CD4-positive, alpha-beta T cell (primary cell): ENCODE data around the gene HOXB3. TPM values are rescaled to one million over a fixed set of nuclear protein-coding genes. Genes with fewer than 3 reads are reported as not detected.

Experiments
- ATAC-seq: fragments of 200-7000 bp; cut with Tn5 transposase; one replicate; pipeline ENCODE4 v1.10.0; 2022; ENCODE audit warnings: mild to moderate bottlenecking; ENCODE audit not compliant: poor library complexity
- CTCF ChIA-PET: fragments of 350-600 bp; sonication (Branson Sonifier 250); formaldehyde crosslinking; loops from one replicate; lab custom pipeline; 2021; ENCODE audit warnings: antibody characterized with exemption, inconsistent platforms; lab: Charles Lee
- POLR2A ChIA-PET: fragments of 350-600 bp; sonication (Branson Sonifier 250); formaldehyde crosslinking; loops from one replicate; lab custom pipeline; 2021; ENCODE audit warnings: antibody characterized with exemption, inconsistent platforms; lab: Charles Lee
- DNase-seq, 14 experiments: peaks; one replicate each; pipeline ENCODE4 v3.0.0-alpha.2; 2013 to 2020; ENCODE audit warnings: mixed read lengths in 2 of 14
- H3K27ac ChIP-seq, 2 donors: one replicate each; pipeline versions ENCODE4 v1.5.1 to v1.7.0; 2013; ENCODE audit warnings: low read length in 2 of 2, low read depth in 1 of 2, mild to moderate bottlenecking in 1 of 2
- H3K27me3 ChIP-seq, 2 experiments: 1 replicate in 1 of 2; 2 replicates in 1 of 2; pipeline versions ENCODE4 v1.6.1 to v1.7.0; 2013; ENCODE audit warnings: low read length in 2 of 2, control low read depth in 1 of 2, mild to moderate bottlenecking in 1 of 2, moderate library complexity in 1 of 2; ENCODE audit not compliant: insufficient read depth in 2 of 2, control insufficient read depth in 1 of 2
- H3K36me3 ChIP-seq: one replicate; pipeline ENCODE4 v1.6.1; 2013; ENCODE audit warnings: low read length, control low read depth; ENCODE audit not compliant: insufficient read depth
- H3K4me1 ChIP-seq: one replicate; pipeline ENCODE4 v1.6.1; 2013; ENCODE audit warnings: low read length, control low read depth; ENCODE audit not compliant: insufficient read depth
- H3K4me3 ChIP-seq: one replicate; pipeline ENCODE4 v1.5.1; 2013; ENCODE audit warnings: mild to moderate bottlenecking, low read length, moderate library complexity
- H3K9me3 ChIP-seq, 2 experiments: 1 replicate in 1 of 2; 2 replicates in 1 of 2; pipeline versions ENCODE4 v1.6.1 to v1.7.0; 2013; ENCODE audit warnings: low read length in 2 of 2, mild to moderate bottlenecking in 2 of 2, control low read depth in 1 of 2, moderate library complexity in 1 of 2; ENCODE audit not compliant: control insufficient read depth in 1 of 2, insufficient read depth in 1 of 2
- H3K27ac Mint-ChIP-seq: one replicate; pipeline ENCODE4 v1.8.0; 2020; ENCODE audit warnings: mixed read lengths
- H3K27me3 Mint-ChIP-seq: one replicate; pipeline ENCODE4 v1.8.0; 2021; ENCODE audit warnings: mixed read lengths
- H3K36me3 Mint-ChIP-seq: one replicate; pipeline ENCODE4 v1.8.0; 2021; ENCODE audit warnings: low read depth, mixed read lengths
- H3K4me1 Mint-ChIP-seq: one replicate; pipeline ENCODE4 v1.8.0; 2021; ENCODE audit warnings: low read depth, mixed read lengths
- H3K4me3 Mint-ChIP-seq: one replicate; pipeline ENCODE4 v1.8.0; 2020; ENCODE audit warnings: mild to moderate bottlenecking, mixed read lengths
- H3K9me3 Mint-ChIP-seq: one replicate; pipeline ENCODE4 v1.8.0; 2020; ENCODE audit warnings: mixed read lengths
- CTCF ChIP-seq: fragments of 200-600 bp; IDR thresholded peaks from one replicate; pipeline ENCODE4 v1.8.0; 2022; ENCODE audit warnings: antibody characterized with exemption, mild to moderate bottlenecking
- intact Hi-C, 2 experiments: fragments of 100-400 bp; cut with DNase I in 1 of 2; cut with micrococcal nuclease in 1 of 2; formaldehyde crosslinking; loops; one replicate each; pipeline versions ENCODE4 v1.15.1 to v1.9.0; 2023 to 2025; cut with DNase I, micrococcal nuclease
- total RNA-seq, 174 experiments: library from RNA in 2 of 174; stranded (reverse) in 2 of 174; gene quantifications; one replicate each; pipeline ENCODE4 v1.2.3 and lab custom pipeline; 2021 to 2026

HOXB3 gene
- total RNA-seq, 2 experiments from 2014 or later, result 0.25 to 0.36 TPM

GRCh38 chr17:48500435-48501426 lies 89.3 kb downstream of the HOXB3 start:
- H3K4me3 ChIP-seq, result no peak overlapping the region
- Mint-ChIP-seq H3K9me3 (no peaks in the 10 kb centered on the region), H3K4me3 (no peak overlapping the region), H3K27me3 (peaks cover 32% of the 10 kb centered on the region), H3K36me3 (no peaks in the 10 kb centered on the region), H3K27ac (no peak overlapping the region), H3K4me1 (no peaks in the 10 kb centered on the region)
- H3K27me3 ChIP-seq, result no peaks in the 10 kb centered on the region
- intact Hi-C loops, result loop anchor here in 1 of 2 experiments (1.0 kb wide), 1 partner anchor 13 kb away; no protein-coding TSS in a partner anchor
- H3K36me3 ChIP-seq, result no peaks in the 10 kb centered on the region
- TF ChIP-seq CTCF, result no peak
- no peaks in the 10 kb centered on the region for H3K9me3 ChIP-seq
- ATAC-seq (no peak), DNase-seq (peak in 3 of 14 experiments; percentile 14 to 31 (median 31))
- H3K27ac ChIP-seq, result no peak overlapping the region
- ChIA-PET POLR2A (interaction anchor here (0.6 kb wide), 1 partner anchor 170 kb away, joined by 3 read pairs; no protein-coding TSS in a partner anchor), CTCF (interaction anchor here (1.0 to 2.3 kb wide), 4 partner anchors 8 to 149 kb away, joined by 5 to 11 read pairs (median 6); no protein-coding TSS in a partner anchor)
- no peaks in the 10 kb centered on the region for H3K4me1 ChIP-seq

- intact Hi-C loops, result loop anchor here in 1 of 2 experiments (2.0 kb wide), 1 partner anchor 17 kb away; no protein-coding TSS in a partner anchor
- Mint-ChIP-seq H3K27ac (no peak overlapping the region), H3K9me3 (no peaks in the 10 kb centered on the region), H3K4me3 (no peak overlapping the region), H3K27me3 (peaks cover 28% of the 10 kb centered on the region), H3K4me1 (no peaks in the 10 kb centered on the region), H3K36me3 (no peaks in the 10 kb centered on the region)
- Histone ChIP-seq H3K27ac (no peak overlapping the region), H3K9me3 (no peaks in the 10 kb centered on the region), H3K4me1 (no peaks in the 10 kb centered on the region), H3K36me3 (no peaks in the 10 kb centered on the region), H3K4me3 (no peak overlapping the region), H3K27me3 (no peaks in the 10 kb centered on the region)
- ChIA-PET POLR2A (no interaction called here), CTCF (interaction anchor here (0.5 to 1.8 kb wide), 4 partner anchors 83 to 173 kb away, joined by 3 to 6 read pairs (median 4); no protein-coding TSS in a partner anchor)
- TF ChIP-seq CTCF, result no peak
- no peak for DNase-seq
- no peak for ATAC-seq
Observed at GRCh38 chr17:48499735-48500434, 90.2 kb downstream of the HOXB3 start.

- POLR2A ChIA-PET, result no interaction called here
- H3K27me3 ChIP-seq, result no peaks in the 10 kb centered on the region
Observed at GRCh38 chr17:48499248-48499647, 90.8 kb downstream of the HOXB3 start.

More at GRCh38 chr17:48499248-48499647, 90.8 kb downstream of the HOXB3 start:
- Mint-ChIP-seq H3K4me1 (no peaks in the 10 kb centered on the region), H3K4me3 (no peak overlapping the region), H3K27me3 (peaks cover 34% of the 10 kb centered on the region), H3K27ac (no peak overlapping the region), H3K36me3 (no peaks in the 10 kb centered on the region), H3K9me3 (no peaks in the 10 kb centered on the region)
- no peaks in the 10 kb centered on the region for H3K36me3 ChIP-seq
- H3K4me3 ChIP-seq, result no peak overlapping the region
- TF ChIP-seq CTCF, result no peak
- CTCF ChIA-PET, result interaction anchor here (0.5 to 1.4 kb wide), 2 partner anchors 94 to 172 kb away, joined by 3 read pairs; no protein-coding TSS in a partner anchor
- no peaks in the 10 kb centered on the region for H3K9me3 ChIP-seq
- intact Hi-C loops, result loop anchor here in 1 of 2 experiments (2.0 kb wide), 1 partner anchor 18 kb away; no protein-coding TSS in a partner anchor
- no peaks in the 10 kb centered on the region for H3K4me1 ChIP-seq
- H3K27ac ChIP-seq, result no peak overlapping the region
- ATAC-seq (no peak), DNase-seq (no peak)
